Body of pancreas (tissue), 4 donors: ENCODE measurements around the gene AGAP1.

Experiments used
- CTCF ChIP-seq, 7 experiments: fragments of 450-650 bp in 4 of 7; fragments of 200-600 bp in 3 of 7; sonication (generic) in 3 of 7; IDR thresholded peaks; one replicate each; pipeline ENCODE4 v1.5.1; 2016 to 2019; ENCODE audit warnings: antibody characterized with exemption in 7 of 7
- POLR2A ChIP-seq, 3 donors: fragments of 450-650 bp; IDR thresholded peaks; one replicate each; pipeline ENCODE4 v1.6.1; 2016; ENCODE audit warnings: antibody characterized with exemption in 3 of 3, mild to moderate bottlenecking in 2 of 3

GRCh38 chr2:235730115-235730514 lies 236.3 kb downstream of the AGAP1 start:
- TF ChIP-seq CTCF (IDR thresholded peaks at IDR 0.05) (no peak), POLR2A (IDR thresholded peaks at IDR 0.05) (no peak)
